ENCODE data around the gene PGM2L1.
"Not testable (repeated sequence)": the region's sequence is repeated elsewhere in the genome, so short reads cannot be mapped to it uniquely, and the experiment has no call there.

Gene PGM2L1

DNA sequence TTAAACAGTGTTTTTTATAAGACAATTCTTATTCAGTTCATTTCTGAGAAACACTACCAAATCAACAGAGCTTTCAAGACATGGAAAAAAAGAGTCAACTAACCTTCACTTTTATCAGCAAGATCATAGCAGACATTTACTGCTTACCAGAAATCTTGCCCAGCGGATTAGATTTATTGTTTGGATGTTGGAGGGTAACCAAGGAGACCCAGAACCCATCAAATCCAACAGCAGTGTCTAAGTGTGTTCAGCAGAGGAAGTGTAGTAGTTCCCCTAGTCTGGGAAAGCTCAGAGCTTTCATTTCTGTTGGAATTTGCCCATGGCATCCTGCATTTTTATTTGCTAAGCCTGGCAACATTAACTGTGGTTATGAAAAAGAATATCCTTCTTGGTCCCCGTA, 2.4 kb upstream of the PGM2L1 start:
- no peak for DNase-seq (ENCODE audit: low read depth)

DNA sequence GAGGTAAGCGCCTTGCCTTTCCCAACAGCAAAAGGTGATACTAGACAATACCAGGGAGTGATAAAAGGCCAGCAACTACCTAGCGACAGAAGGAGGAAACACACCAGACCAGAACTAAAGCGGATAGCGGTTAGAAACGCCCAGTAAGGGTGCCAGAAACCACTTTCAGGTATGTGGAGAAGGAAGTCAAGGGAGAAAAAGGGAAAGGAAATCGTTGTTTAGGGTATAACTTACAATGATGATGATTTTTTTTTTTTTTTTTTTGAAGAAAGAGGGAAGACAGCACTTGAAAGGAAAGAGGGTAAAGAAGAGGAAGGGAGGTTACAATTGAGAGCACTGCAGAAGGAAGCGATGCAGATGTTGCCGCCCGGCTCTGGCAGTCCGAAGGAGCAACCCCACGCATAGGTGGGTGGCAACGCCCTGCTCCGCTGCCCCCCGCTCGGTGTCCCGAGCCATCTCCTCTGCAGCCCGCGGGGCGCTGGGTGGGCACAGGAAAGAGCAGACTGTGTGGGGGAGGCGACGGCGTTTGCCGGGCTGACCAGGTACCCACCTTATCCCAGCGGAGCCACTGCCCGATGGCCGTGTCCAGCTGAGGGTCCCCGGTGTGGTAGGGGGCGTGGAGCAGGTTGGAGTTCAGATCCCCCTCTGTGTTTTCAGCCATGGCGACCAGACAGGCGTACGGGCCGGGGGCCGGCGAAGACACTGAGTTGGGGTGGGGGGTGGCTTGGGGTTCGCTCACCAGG, 561 bp downstream of the PGM2L1 start:
- peak; percentile 27 for DNase-seq (ENCODE audit: low read depth)

DNA sequence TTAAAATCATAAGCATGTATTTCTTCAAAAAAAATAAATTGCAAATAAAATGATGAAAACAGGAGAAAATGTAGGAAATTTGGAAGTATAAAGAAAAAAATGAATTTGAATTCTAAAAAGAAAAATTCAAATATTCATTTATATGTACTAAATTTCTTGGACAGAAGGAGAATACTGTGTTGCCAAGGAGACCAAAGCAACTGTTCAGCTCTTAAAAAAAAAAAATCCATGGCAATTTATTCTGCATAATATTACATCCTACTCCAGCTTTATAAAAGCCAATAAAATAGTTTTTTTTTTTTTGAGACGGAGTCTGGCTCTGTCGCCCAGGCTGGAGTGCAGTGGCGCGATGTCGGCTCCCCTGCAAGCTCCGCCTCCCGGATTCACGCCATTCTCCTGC, 6.0 kb downstream of the PGM2L1 start:
- DNase-seq (ENCODE audit: low read depth), result no peak

GRCh38 chr11:74391193-74391592, 7.0 kb downstream of the PGM2L1 start:
- no peak for DNase-seq (ENCODE audit: low read depth)

GRCh38 chr11:74390697-74391096, 7.5 kb downstream of the PGM2L1 start:
- no peak for DNase-seq (ENCODE audit: low read depth)

GRCh38 chr11:74388678-74389327, 9.4 kb downstream of the PGM2L1 start:
- peak; percentile 44 for DNase-seq (ENCODE audit: low read depth)

DNA sequence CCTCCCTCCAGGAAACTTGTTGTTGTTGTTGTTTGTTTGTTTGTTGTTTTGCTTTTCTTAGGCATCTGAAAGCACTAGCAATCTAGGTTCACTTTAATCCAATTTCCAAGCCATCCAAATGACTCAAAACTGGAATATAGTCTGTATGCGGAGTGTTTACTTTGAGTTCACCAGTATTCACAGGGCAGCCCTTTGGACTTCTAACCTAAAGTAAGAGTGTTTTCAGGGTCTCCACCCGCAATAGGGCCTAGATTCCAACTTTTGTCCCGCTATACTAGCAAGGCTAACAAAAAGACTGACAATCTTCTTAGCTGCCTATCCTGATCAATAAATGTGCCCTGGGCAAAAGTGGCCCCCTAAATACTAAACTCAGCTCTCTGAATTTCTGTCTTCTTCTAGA, 13.6 kb downstream of the PGM2L1 start:
- DNase-seq (ENCODE audit: low read depth), result no peak

DNA sequence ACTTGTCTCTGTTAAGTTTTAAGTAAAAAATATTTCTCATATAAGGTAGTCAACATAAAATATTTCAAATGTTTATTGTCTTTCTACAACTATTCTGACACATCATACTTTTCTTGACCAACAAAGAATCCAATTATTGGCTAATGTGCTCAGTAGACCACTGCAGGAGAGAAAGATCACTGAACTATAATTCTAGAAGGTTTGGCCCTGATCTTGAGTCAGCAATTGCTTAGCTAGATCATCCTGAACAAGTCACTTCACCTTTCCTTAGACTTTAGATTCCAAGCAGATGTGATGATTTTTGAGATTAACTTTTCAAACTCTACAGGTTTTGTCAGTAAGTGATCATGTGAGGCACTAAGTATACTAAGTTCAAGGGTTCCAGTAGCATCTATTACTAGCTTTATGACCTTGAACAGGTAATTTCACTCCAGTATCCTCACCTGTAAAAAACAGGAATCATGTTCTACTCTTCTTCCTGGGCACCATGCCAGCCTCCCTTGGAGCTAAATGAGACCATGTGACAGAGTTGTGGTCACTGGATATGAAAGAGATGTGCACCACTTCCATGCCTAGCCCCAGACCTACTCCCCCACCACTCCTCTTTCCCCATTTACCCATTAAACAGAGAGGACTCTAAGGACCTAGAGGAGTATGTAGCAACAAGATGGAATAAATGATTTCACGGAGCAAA, 17.3 kb downstream of the PGM2L1 start:
- DNase-seq (ENCODE audit: low read depth), result no peak

DNA sequence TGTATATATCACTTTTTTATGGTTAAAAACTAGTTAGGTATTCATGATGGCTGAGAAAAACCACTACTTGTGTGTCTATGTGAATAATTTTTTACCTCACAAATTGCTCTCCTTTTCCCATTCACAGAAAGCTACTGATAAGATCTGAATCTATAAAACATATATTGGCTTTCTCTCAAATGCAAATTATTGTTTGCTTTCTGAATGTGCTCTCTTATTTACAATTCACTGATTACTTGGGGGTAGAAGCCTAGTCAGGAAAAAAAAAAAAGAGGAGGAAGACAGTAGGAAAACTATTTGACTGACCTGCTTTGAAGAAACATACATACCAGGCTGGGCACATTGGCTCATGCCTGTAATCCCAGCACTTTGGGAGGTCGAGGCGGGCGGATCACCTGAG, 20.5 kb downstream of the PGM2L1 start:
- DNase-seq (ENCODE audit: low read depth), result no peak

DNA sequence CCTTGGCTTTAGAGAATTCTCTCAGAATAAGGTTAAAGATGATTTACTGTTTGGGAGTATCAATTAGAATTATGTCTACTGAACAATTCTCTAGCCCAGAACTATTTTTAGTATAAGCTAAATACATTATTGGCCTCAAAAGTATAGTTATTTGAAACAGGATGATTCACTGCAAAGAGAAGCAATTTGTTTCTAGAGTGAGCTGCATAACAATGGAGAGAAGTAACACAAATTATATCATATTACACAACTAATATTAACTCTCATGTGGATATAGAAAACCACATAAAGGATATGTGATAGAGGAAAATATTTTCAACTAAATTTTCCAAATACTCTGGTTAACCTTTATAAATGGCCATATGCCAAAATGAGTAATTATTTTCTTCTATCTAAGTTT, 24.9 kb downstream of the PGM2L1 start:
- DNase-seq (ENCODE audit: low read depth), result no peak

- no peak for DNase-seq (ENCODE audit: low read depth)
These were observed 26.8 kb downstream of the PGM2L1 start for GRCh38 chr11:74371269-74372052.

DNA sequence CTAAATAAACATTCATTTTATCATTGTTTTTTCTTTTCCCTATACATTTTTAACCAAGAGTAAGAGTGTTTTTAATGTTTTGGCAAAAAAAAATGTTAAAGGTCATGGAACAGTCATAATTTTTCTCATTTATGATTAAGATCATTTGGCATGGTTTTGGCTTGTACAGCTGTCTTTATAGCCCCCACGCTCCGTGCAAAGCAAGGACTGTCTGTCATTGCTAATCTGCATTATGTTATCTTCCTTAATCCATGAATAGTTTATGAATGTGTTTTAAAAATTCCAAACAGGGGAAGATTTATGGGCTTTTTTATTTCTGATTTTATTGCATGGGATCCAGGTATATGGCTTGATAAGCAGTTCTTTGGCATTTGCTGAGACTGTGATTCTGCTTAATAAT, 28.1 kb downstream of the PGM2L1 start:
- no peak for DNase-seq (ENCODE audit: low read depth)

GRCh38 chr11:74367881-74368280, 30.4 kb downstream of the PGM2L1 start:
- DNase-seq (ENCODE audit: low read depth), result no peak

DNA sequence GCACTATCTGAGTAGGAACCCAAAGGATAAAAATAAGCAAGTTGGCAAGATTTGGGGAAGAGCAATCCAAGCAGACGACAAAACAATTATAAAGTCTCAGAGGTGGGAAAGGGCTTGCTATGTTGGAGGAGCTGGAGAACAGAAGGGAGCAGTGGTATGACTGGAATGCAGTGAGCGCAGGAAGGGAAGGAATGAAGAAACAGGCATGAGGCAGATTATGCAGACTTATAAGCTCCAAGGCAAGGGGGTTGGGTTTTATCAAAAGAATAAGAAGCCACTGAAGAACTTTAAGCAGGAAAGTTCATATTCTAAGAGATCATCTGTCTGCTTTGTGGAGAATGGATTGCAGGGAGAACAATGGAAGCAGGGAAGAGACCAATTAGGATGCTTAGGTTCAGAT, 31.7 kb downstream of the PGM2L1 start:
- no peak for DNase-seq (ENCODE audit: low read depth)

DNA sequence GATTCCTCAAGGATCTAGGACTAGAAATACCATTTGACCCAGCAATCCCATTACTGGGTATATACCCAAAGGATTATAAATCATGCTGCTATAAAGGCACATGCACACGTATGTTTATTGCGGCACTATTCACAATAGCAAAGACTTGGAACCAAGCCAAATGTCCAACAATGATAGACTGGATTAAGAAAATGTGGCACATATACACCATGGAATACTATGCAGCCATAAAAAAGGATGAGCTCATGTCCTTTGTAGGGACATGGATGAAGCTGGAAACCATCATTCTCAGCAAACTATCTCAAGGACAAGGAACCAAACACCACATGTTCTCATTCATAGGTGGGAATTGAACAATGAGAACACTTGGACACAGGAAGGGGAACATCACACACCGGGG, 32.4 kb downstream of the PGM2L1 start:
- not testable (repeated sequence) for DNase-seq (ENCODE audit: low read depth)

DNA sequence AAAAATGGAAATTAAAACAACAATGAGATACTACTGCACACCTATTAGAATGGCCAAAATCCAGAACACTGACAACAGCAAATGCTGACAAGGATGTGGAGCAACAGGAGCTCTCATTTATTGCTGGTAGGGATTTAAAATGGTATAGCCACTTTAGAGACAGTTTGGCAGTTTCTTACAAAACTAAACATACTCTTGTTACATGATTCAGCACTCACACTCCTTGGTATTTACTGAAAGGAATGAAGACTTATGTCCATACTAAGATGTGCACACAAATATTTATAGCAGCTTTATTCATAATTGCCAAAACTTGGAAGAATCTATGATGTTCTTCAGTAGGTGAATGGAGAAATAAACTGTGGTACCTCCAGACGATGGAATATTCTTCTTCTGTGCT, 40.8 kb downstream of the PGM2L1 start:
- no peak for DNase-seq (ENCODE audit: low read depth)

- DNase-seq (ENCODE audit: low read depth), result no peak
These were observed 42.6 kb downstream of the PGM2L1 start for GRCh38 chr11:74355626-74356025.

DNA sequence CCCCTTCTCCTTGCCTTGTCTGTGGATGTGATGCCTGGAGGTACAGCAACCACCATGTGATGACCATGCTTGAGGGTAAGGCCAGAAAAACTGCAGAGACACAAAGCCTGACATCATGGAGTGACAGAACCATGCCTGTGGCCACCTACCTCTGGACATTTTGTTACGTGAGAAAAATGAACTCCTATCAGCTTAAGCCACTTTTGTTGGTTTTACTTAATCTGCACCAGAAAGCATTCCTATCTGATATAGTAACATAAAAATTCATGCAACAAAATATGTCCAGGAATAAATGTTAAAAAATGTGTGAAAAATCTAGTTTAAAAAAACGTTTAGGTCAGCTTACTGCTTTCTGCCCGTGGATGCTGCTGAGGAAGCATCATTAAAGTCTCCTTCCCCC, 44.2 kb downstream of the PGM2L1 start:
- DNase-seq (ENCODE audit: low read depth), result no peak

DNA sequence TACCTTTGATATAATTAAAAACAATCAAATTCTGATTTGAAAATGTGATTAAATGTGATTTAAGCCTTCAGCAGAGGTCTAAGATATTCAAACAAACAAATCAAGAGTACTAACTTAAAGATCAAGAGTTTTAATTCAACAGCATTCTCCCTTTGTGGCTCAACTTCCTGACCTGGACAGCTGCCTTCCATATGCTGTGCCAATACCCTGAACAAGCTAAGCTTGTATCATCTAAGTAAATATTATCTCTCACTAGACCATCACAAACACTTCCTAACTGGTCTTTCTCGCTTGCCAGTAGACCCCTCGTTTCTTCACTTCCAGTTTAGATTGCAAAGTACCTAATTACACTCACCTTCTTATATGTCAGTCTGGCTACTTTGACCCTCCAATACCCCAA, 50.9 kb downstream of the PGM2L1 start:
- no peak for DNase-seq (ENCODE audit: low read depth)

GRCh38 chr11:74345420-74345819, 52.8 kb downstream of the PGM2L1 start:
- DNase-seq (ENCODE audit: low read depth), result no peak

DNA sequence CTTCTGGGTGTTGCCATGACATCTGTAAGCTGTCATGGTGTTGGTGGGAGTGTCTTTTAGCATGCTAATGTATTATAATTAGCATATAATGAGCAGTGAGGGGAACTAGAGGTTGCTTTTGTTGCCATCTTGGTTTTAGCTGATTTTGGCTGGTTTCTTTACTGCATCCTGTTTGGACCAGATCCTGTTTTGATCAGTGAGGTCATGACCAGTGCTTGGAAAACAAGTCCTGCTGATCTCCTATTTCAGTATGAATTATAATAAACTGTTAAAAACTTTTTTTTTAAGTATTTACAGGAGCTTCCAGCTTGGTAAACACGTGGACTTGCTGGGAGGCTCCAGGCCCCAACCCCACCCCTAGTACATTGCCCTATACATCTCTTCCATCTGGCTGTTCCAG, 56.3 kb downstream of the PGM2L1 start:
- no peak for DNase-seq (ENCODE audit: low read depth)

GRCh38 chr11:74339619-74340018, 58.6 kb downstream of the PGM2L1 start:
- DNase-seq (ENCODE audit: low read depth), result no peak

DNA sequence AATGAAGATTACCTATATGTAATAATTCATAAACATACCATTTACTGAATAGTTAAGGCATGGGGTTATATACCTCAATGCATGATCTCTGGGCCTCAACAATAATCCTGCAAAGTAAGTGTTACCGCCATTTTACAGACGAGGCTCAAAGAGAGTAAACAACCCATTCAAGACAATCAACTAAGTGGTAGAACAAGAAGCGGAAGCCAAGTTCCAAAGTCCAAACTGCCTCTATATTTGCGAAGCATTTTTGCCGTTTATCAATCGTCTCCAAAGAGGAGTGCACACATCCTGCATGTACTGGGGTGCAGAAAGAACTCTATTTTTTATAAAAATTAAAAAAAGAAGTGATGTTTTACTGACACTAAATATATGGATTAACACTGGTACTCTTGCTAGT, 59.3 kb downstream of the PGM2L1 start:
- DNase-seq (ENCODE audit: low read depth), result no peak
